ENCODE data around the gene GRIN3B.

GRIN3B gene

GRCh38 chr19:1009041-1009980 is 9.1 kb downstream of the GRIN3B start:
- no peak for DNase-seq

GRCh38 chr19:1009981-1010538 is 9.8 kb downstream of the GRIN3B start:
- DNase-seq = no peak

- no peak for DNase-seq
These were observed 10.6 kb downstream of the GRIN3B start for GRCh38 chr19:1010586-1011510.

GRCh38 chr19:1011831-1012333 is 11.7 kb downstream of the GRIN3B start:
- no peak for DNase-seq

GRCh38 chr19:1012334-1012733 is 12.1 kb downstream of the GRIN3B start:
- no peak for DNase-seq

GRCh38 chr19:1013218-1013617 is 13.0 kb downstream of the GRIN3B start:
- DNase-seq = no peak

GRCh38 chr19:1014161-1015060 is 14.2 kb downstream of the GRIN3B start:
- DNase-seq = no peak

GRCh38 chr19:1015061-1015781 is 15.0 kb downstream of the GRIN3B start:
- no peak for DNase-seq

- DNase-seq = no peak
These were observed 15.8 kb downstream of the GRIN3B start for GRCh38 chr19:1015782-1016646.

- no peak for DNase-seq
These were observed 16.5 kb downstream of the GRIN3B start for GRCh38 chr19:1016647-1017114.

- DNase-seq = no peak
These were observed 17.1 kb downstream of the GRIN3B start for GRCh38 chr19:1017115-1017905.

- no peak for DNase-seq
These were observed 17.7 kb downstream of the GRIN3B start for GRCh38 chr19:1017906-1018305.

GRCh38 chr19:1018393-1018792 is 18.2 kb downstream of the GRIN3B start:
- DNase-seq = no peak

GRCh38 chr19:1018932-1019615 is 18.9 kb downstream of the GRIN3B start:
- DNase-seq = no peak

- DNase-seq = no peak
These were observed 19.4 kb downstream of the GRIN3B start for GRCh38 chr19:1019616-1019961.

GRCh38 chr19:1019980-1020867 is 20.0 kb downstream of the GRIN3B start:
- no peak for DNase-seq

GRCh38 chr19:1020868-1021425 is 20.7 kb downstream of the GRIN3B start, which contains the start of gene TMEM259:
TMEM259 (minus strand) TSS chr19:1021123; CDS start chr19:1020996, 127 bp downstream.
- DNase-seq = peak; percentile 96

Data from activated gamma-delta T cell (primary cell).